Tibial nerve (tissue), 4 donors: ENCODE measurements around the gene PUM1.

ENCODE experiments used
- CTCF ChIP-seq, 5 experiments: fragments of 200-600 bp in 3 of 5; fragments of 450-650 bp in 2 of 5; sonication (generic) in 3 of 5; IDR thresholded peaks; one replicate each; pipeline ENCODE4 v1.5.1; 2016 to 2019; ENCODE audit warnings: antibody characterized with exemption in 5 of 5, mild to moderate bottlenecking in 3 of 5, moderate library complexity in 2 of 5
- EP300 ChIP-seq, 2 donors: sonication (generic); formaldehyde crosslinking; IDR thresholded peaks; one replicate each; pipeline ENCODE4 v1.6.1; 2017; ENCODE audit warnings: antibody characterized with exemption in 2 of 2, mild to moderate bottlenecking in 1 of 2

DNA sequence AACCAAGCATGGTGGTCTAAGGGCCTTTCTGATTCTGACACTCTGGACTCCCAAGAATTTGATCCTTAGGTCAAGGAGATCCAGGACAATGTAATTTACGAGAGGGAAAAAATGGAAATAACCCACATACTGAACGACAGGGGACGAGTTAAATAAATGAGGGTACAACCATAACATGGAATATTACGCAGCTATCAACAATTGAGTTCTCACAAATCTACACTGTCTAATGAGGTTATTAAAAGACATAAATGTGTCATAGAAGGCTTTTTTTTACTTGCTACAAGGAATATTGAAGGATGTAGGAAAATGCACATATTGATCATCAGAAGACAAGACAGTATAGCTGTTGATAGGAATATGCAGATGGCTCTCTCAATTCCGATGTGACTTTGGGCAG, 180.8 kb downstream of the PUM1 start:
- TF ChIP-seq CTCF (IDR thresholded peaks at IDR 0.05) (no peak), EP300 (IDR thresholded peaks at IDR 0.05) (no peak)
